A549 (cell line): Measurements from ENCODE around the gene ZBTB43.

Experiments
- BHLHE40 ChIP-seq: IDR thresholded peaks from 2 replicates; pipeline ENCODE4 v1.6.1; 2012; ENCODE audit warnings: low read depth, low read length, inconsistent platforms
- CBX2 ChIP-seq: fragments of 200-600 bp; sonication (generic); IDR thresholded peaks from 2 replicates; pipeline ENCODE4 v1.6.1; 2016; ENCODE audit warnings: low read depth, mild to moderate bottlenecking, borderline replicate concordance
- CEBPB ChIP-seq, 2 experiments: fragments of >200 bp in 1 of 2; sonication (Bioruptor Twin) in 1 of 2; formaldehyde crosslinking in 1 of 2; IDR thresholded peaks; 2 replicates each; pipeline ENCODE4 v1.6.1; 2012 to 2016
- CTCF ChIP-seq: fragments of >200 bp; sonication (Bioruptor Twin); formaldehyde crosslinking; IDR thresholded peaks from 3 replicates; pipeline ENCODE4 v1.5.1; 2016
- ELK1 ChIP-seq: fragments of 150-350 bp; IDR thresholded peaks from 2 replicates; pipeline ENCODE4 v1.6.1; 2014; ENCODE audit warnings: low read depth, mild to moderate bottlenecking, low read length
- EP300 ChIP-seq, 2 experiments: fragments of >200 bp; sonication (Bioruptor Twin); formaldehyde crosslinking; IDR thresholded peaks; 2 replicates in 1 of 2; 3 replicates in 1 of 2; pipeline ENCODE4 v1.6.1; 2016 to 2017
- HMGXB4 ChIP-seq: fragments of 250-450 bp; sonication (Bioruptor Pico); IDR thresholded peaks from 2 replicates; pipeline ENCODE4 v1.5.0; 2021; ENCODE audit warnings: mild to moderate bottlenecking, moderate library complexity, borderline replicate concordance
- JUNB ChIP-seq: fragments of >200 bp; sonication (Bioruptor Twin); formaldehyde crosslinking; IDR thresholded peaks from 2 replicates; pipeline ENCODE4 v1.6.1; 2016
- KDM1A ChIP-seq: fragments of 200-600 bp; sonication (generic); IDR thresholded peaks from 2 replicates; pipeline ENCODE4 v1.6.1; 2016; ENCODE audit warnings: low read depth, mild to moderate bottlenecking
- PBX3 ChIP-seq: IDR thresholded peaks from 2 replicates; pipeline ENCODE4 v1.6.1; 2012
- POLR2A ChIP-seq: IDR thresholded peaks from 2 replicates; pipeline ENCODE4 v1.6.1; 2012; ENCODE audit warnings: mild to moderate bottlenecking, low read length
- REST ChIP-seq: fragments of 200-600 bp; sonication (generic); IDR thresholded peaks from 2 replicates; pipeline ENCODE4 v1.6.1; 2016; ENCODE audit warnings: antibody characterized with exemption, mild to moderate bottlenecking, moderate library complexity
- SMC3 ChIP-seq: fragments of >200 bp; sonication (Bioruptor Twin); formaldehyde crosslinking; IDR thresholded peaks from 3 replicates; pipeline ENCODE4 v1.6.1; 2018; ENCODE audit warnings: inconsistent platforms

- no peak for TF ChIP-seq CTCF
- no peak for TF ChIP-seq EP300 (IDR thresholded peaks at IDR 0.05)
- no peak for TF ChIP-seq SMC3
- no peak for TF ChIP-seq HMGXB4 (CRISPR knock-in tag)
- no peak for TF ChIP-seq CEBPB (IDR thresholded peaks at IDR 0.05)
- no peak for TF ChIP-seq JUNB
- no peak for TF ChIP-seq REST
- no peak for TF ChIP-seq KDM1A
- TF ChIP-seq POLR2A = no peak
- TF ChIP-seq PBX3 = no peak
- TF ChIP-seq CBX2 = no peak
- no peak for TF ChIP-seq BHLHE40
- no peak for TF ChIP-seq ELK1
Observed at GRCh38 chr9:126852086-126852688, 47.3 kb downstream of the ZBTB43 start.
